ENCODE data around the gene LMNTD2.

Gene LMNTD2

GRCh38 chr11:563066-563811 is 2.7 kb upstream of the LMNTD2 start:
- Histone ChIP-seq H3K79me1 (replicated peaks; ENCODE audit: low read length, poor library complexity, severe bottlenecking) (peaks cover 28% of the 10 kb centered on the region), H2BK15ac (ENCODE audit: low read depth, poor library complexity, severe bottlenecking) (no peak overlapping the region), H3K9ac (ENCODE audit: low read length) (no peak overlapping the region), H3K9me3 (ENCODE audit: control insufficient read depth, low read length) (no peaks in the 10 kb centered on the region), H2AK5ac (ENCODE audit: low read length, severe bottlenecking) (no peak overlapping the region), H3K23ac (ENCODE audit: low read length in 2 of 2) (no peak overlapping the region), H2BK12ac (ENCODE audit: low read length in 2 of 2) (no peak overlapping the region), H2BK120ac (ENCODE audit: low read depth, low read length) (no peak overlapping the region), H3K36me3 (ENCODE audit: control insufficient read depth in 1 of 2, insufficient read depth in 2 of 2, low read depth in 1 of 2, low read length in 2 of 2) (peaks cover 0 to 42% of the 10 kb centered on the region in 2 experiments), H2AFZ (ENCODE audit: low read depth, low read length) (no peak overlapping the region), H3K4me3 (ENCODE audit: insufficient read depth in 1 of 2, low read depth in 1 of 2, low read length in 2 of 2) (no peak overlapping the region), H2BK5ac (ENCODE audit: low read depth, low read length, poor library complexity, severe bottlenecking) (no peak overlapping the region), H3K27me3 (ENCODE audit: control insufficient read depth in 1 of 2, insufficient read depth in 1 of 2, low read length in 2 of 2) (peaks cover 0 to 45% of the 10 kb centered on the region in 2 experiments), H3K4ac (ENCODE audit: low read depth in 1 of 2, low read length in 2 of 2) (no peak overlapping the region), H3K18ac (ENCODE audit: low read depth in 1 of 2, low read length in 2 of 2) (no peak overlapping the region), H3K4me2 (ENCODE audit: low read length, poor library complexity, severe bottlenecking) (no peak overlapping the region), H4K91ac (ENCODE audit: low read length) (peak overlapping the region; percentile 53), H3K14ac (ENCODE audit: low read length in 2 of 2) (no peak overlapping the region), H3K27ac (ENCODE audit: low read length, poor library complexity, severe bottlenecking) (no peak overlapping the region), H3K4me1 (ENCODE audit: control insufficient read depth, insufficient read depth, low read depth, low read length) (peaks cover 54% of the 10 kb centered on the region), H4K8ac (ENCODE audit: low read length) (no peak overlapping the region)
- WGBS: 92% methylated on average over 18 of the region's 18 CpGs
- DNase-seq: no peak

- H2AK5ac ChIP-seq (ENCODE audit: low read length, severe bottlenecking): peak overlapping the region; percentile 85
- peaks cover 22% of the 10 kb centered on the region for H3K79me1 ChIP-seq (replicated peaks; ENCODE audit: low read length, poor library complexity, severe bottlenecking)
- no peak overlapping the region for H2BK15ac ChIP-seq (ENCODE audit: low read depth, poor library complexity, severe bottlenecking)
- H3K4me2 ChIP-seq (ENCODE audit: low read length, poor library complexity, severe bottlenecking): peak overlapping the region; percentile 70
- no peak overlapping the region for H4K91ac ChIP-seq (ENCODE audit: low read length)
- peaks cover 45% of the 10 kb centered on the region for H3K4me1 ChIP-seq (ENCODE audit: control insufficient read depth, insufficient read depth, low read depth, low read length)
- no peaks in the 10 kb centered on the region for H3K9me3 ChIP-seq (ENCODE audit: control insufficient read depth, low read length)
- no peak overlapping the region for H4K8ac ChIP-seq (ENCODE audit: low read length)
- no peak overlapping the region for H2BK120ac ChIP-seq (ENCODE audit: low read depth, low read length)
- peak overlapping the region in 1 of 2 experiments; percentile 87 for H3K4me3 ChIP-seq (ENCODE audit: insufficient read depth in 1 of 2, low read depth in 1 of 2, low read length in 2 of 2)
- H2BK5ac ChIP-seq (ENCODE audit: low read depth, low read length, poor library complexity, severe bottlenecking): no peak overlapping the region
- H2AFZ ChIP-seq (ENCODE audit: low read depth, low read length): no peak overlapping the region
- H2BK12ac ChIP-seq (ENCODE audit: low read length in 2 of 2): no peak overlapping the region
- DNase-seq: no peak
- H3K14ac ChIP-seq (ENCODE audit: low read length in 2 of 2): no peak overlapping the region
- H3K27me3 ChIP-seq (ENCODE audit: control insufficient read depth in 1 of 2, insufficient read depth in 1 of 2, low read length in 2 of 2): peaks cover 3 to 56% of the 10 kb centered on the region in 2 experiments
- 96% methylated on average over 29 of the region's 29 CpGs for WGBS
- H3K23ac ChIP-seq (ENCODE audit: low read length in 2 of 2): no peak overlapping the region
- no peak overlapping the region for H3K18ac ChIP-seq (ENCODE audit: low read depth in 1 of 2, low read length in 2 of 2)
- H3K4ac ChIP-seq (ENCODE audit: low read depth in 1 of 2, low read length in 2 of 2): no peak overlapping the region
- H3K9ac ChIP-seq (ENCODE audit: low read length): no peak overlapping the region
- H3K27ac ChIP-seq (ENCODE audit: low read length, poor library complexity, severe bottlenecking): no peak overlapping the region
- peaks cover 0 to 38% of the 10 kb centered on the region in 2 experiments for H3K36me3 ChIP-seq (ENCODE audit: control insufficient read depth in 1 of 2, insufficient read depth in 2 of 2, low read depth in 1 of 2, low read length in 2 of 2)
These were observed 1.6 kb upstream of the LMNTD2 start for GRCh38 chr11:562046-562645.

GRCh38 chr11:561148-562003 is 838 bp upstream of the LMNTD2 start:
- H3K9ac ChIP-seq (ENCODE audit: low read length): no peak overlapping the region
- peak overlapping the region; percentile 85 for H2AK5ac ChIP-seq (ENCODE audit: low read length, severe bottlenecking)
- H3K27ac ChIP-seq (ENCODE audit: low read length, poor library complexity, severe bottlenecking): peak overlapping the region; percentile 27
- peak overlapping the region; percentile 72 for H2AFZ ChIP-seq (ENCODE audit: low read depth, low read length)
- peak overlapping the region; percentile 92 for H2BK5ac ChIP-seq (ENCODE audit: low read depth, low read length, poor library complexity, severe bottlenecking)
- no peak overlapping the region for H3K23ac ChIP-seq (ENCODE audit: low read length in 2 of 2)
- peak overlapping the region; percentile 71 to 87 for H3K4me3 ChIP-seq (ENCODE audit: insufficient read depth in 1 of 2, low read depth in 1 of 2, low read length in 2 of 2)
- H2BK15ac ChIP-seq (ENCODE audit: low read depth, poor library complexity, severe bottlenecking): no peak overlapping the region
- peak overlapping the region; percentile 70 for H3K4me2 ChIP-seq (ENCODE audit: low read length, poor library complexity, severe bottlenecking)
- H2BK120ac ChIP-seq (ENCODE audit: low read depth, low read length): peak overlapping the region; percentile 36
- H3K18ac ChIP-seq (ENCODE audit: low read depth in 1 of 2, low read length in 2 of 2): no peak overlapping the region
- H2BK12ac ChIP-seq (ENCODE audit: low read length in 2 of 2): no peak overlapping the region
- H3K4me1 ChIP-seq (ENCODE audit: control insufficient read depth, insufficient read depth, low read depth, low read length): peaks cover 42% of the 10 kb centered on the region
- no peak overlapping the region for H3K4ac ChIP-seq (ENCODE audit: low read depth in 1 of 2, low read length in 2 of 2)
- 11% methylated on average over 55 of the region's 67 CpGs for WGBS
- H3K36me3 ChIP-seq (ENCODE audit: control insufficient read depth in 1 of 2, insufficient read depth in 2 of 2, low read depth in 1 of 2, low read length in 2 of 2): peaks cover 0 to 35% of the 10 kb centered on the region in 2 experiments
- peaks cover 20% of the 10 kb centered on the region for H3K79me1 ChIP-seq (replicated peaks; ENCODE audit: low read length, poor library complexity, severe bottlenecking)
- H3K27me3 ChIP-seq (ENCODE audit: control insufficient read depth in 1 of 2, insufficient read depth in 1 of 2, low read length in 2 of 2): peaks cover 8 to 64% of the 10 kb centered on the region in 2 experiments
- no peak overlapping the region for H4K91ac ChIP-seq (ENCODE audit: low read length)
- H3K9me3 ChIP-seq (ENCODE audit: control insufficient read depth, low read length): no peaks in the 10 kb centered on the region
- peak overlapping the region in 1 of 2 experiments; percentile 66 for H3K14ac ChIP-seq (ENCODE audit: low read length in 2 of 2)
- DNase-seq: no peak
- H4K8ac ChIP-seq (ENCODE audit: low read length): no peak overlapping the region
